BJ (cell line): ENCODE data around the gene MIF. TPM values are rescaled to one million over a fixed set of nuclear protein-coding genes. Genes with fewer than 3 reads are reported as not detected.

Source experiments
- CTCF ChIA-PET: fragments of 350-600 bp; formaldehyde crosslinking; extraction: SDS; loops from one replicate; lab custom pipeline; 2021; ENCODE audit warnings: antibody characterized with exemption, inconsistent platforms; lab: Yijun Ruan, JAX
- POLR2A ChIA-PET: fragments of 300-600 bp; sonication (Branson Sonifier 250); formaldehyde crosslinking; extraction: SDS; loops from one replicate; lab custom pipeline; 2021; ENCODE audit warnings: antibody characterized with exemption; lab: Charles Lee
- DNase-seq: peaks from one replicate; pipeline ENCODE4 v3.0.0-alpha.2; 2011; ENCODE audit warnings: low read depth
- H3K27me3 ChIP-seq: 2 replicates; pipeline ENCODE4 v1.6.0; 2011; ENCODE audit warnings: low read length; ENCODE audit not compliant: control insufficient read depth, insufficient read depth
- H3K36me3 ChIP-seq: 2 replicates; pipeline ENCODE4 v1.5.1; 2011; ENCODE audit warnings: low read length; ENCODE audit not compliant: control insufficient read depth, insufficient read depth
- H3K4me3 ChIP-seq: 2 replicates; pipeline ENCODE4 v1.5.1; 2011; ENCODE audit warnings: low read depth, mild to moderate bottlenecking, control low read depth, low read length
- polyA plus RNA-seq: library from polyadenylated mRNA; depleted of rRNA; stranded (reverse); fragments of >200 nt; gene quantifications from 2 replicates; pipeline ENCODE4 v1.2.3, GENCODE V29; 2011
- TF ChIP-seq, protein P1 (sequence below): IDR thresholded peaks from 2 replicates; pipeline ENCODE4 v1.5.1; 2011; ENCODE audit warnings: low read depth, mild to moderate bottlenecking, control low read depth, inconsistent platforms, low read length, moderate library complexity; ENCODE audit not compliant: insufficient read depth

Gene MIF
- polyA plus RNA-seq, 1 experiment = 202 TPM

DNA sequence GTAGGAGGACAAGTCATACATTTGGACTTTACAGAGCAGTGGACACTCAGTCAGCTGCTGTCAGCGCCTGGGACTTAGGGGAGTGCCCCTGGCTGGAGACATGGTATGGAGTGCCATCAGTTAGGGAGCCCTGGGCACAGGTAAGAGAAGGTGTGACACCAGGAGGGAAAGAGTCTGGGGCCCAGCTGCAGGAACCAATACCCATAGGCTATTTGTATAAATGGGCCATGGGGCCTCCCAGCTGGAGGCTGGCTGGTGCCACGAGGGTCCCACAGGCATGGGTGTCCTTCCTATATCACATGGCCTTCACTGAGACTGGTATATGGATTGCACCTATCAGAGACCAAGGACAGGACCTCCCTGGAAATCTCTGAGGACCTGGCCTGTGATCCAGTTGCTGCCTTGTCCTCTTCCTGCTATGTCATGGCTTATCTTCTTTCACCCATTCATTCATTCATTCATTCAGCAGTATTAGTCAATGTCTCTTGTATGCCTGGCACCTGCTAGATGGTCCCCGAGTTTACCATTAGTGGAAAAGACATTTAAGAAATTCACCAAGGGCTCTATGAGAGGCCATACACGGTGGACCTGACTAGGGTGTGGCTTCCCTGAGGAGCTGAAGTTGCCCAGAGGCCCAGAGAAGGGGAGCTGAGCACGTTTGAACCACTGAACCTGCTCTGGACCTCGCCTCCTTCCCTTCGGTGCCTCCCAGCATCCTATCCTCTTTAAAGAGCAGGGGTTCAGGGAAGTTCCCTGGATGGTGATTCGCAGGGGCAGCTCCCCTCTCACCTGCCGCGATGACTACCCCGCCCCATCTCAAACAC lies 850 bp upstream of the MIF start:
- DNase-seq = no peak
- H3K27me3 ChIP-seq = no peaks in the 10 kb centered on the region
- TF ChIP-seq, protein P1, sequence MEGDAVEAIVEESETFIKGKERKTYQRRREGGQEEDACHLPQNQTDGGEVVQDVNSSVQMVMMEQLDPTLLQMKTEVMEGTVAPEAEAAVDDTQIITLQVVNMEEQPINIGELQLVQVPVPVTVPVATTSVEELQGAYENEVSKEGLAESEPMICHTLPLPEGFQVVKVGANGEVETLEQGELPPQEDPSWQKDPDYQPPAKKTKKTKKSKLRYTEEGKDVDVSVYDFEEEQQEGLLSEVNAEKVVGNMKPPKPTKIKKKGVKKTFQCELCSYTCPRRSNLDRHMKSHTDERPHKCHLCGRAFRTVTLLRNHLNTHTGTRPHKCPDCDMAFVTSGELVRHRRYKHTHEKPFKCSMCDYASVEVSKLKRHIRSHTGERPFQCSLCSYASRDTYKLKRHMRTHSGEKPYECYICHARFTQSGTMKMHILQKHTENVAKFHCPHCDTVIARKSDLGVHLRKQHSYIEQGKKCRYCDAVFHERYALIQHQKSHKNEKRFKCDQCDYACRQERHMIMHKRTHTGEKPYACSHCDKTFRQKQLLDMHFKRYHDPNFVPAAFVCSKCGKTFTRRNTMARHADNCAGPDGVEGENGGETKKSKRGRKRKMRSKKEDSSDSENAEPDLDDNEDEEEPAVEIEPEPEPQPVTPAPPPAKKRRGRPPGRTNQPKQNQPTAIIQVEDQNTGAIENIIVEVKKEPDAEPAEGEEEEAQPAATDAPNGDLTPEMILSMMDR = no peak
- POLR2A ChIA-PET = interaction anchor here (0.6 to 1.0 kb wide), 3 partner anchors 20 to 611 kb away, joined by 3 to 11 read pairs (median 5); no protein-coding TSS in a partner anchor
- H3K36me3 ChIP-seq = peaks cover 21% of the 10 kb centered on the region
- CTCF ChIA-PET = interaction anchor here (0.5 to 1.9 kb wide), 14 partner anchors 9 to 302 kb away, joined by 3 to 11 read pairs (median 6); partner anchors contain the start of gene SLC2A11
- peak overlapping the region; percentile 78 for H3K4me3 ChIP-seq

- Histone ChIP-seq H3K36me3 (peaks cover 21% of the 10 kb centered on the region), H3K4me3 (peak overlapping the region; percentile 78), H3K27me3 (no peaks in the 10 kb centered on the region)
- ChIA-PET CTCF (interaction anchor here (0.7 to 1.9 kb wide), 17 partner anchors 8 to 304 kb away, joined by 3 to 11 read pairs (median 4); partner anchors contain the start of gene SLC2A11), POLR2A (interaction anchor here (0.8 to 1.0 kb wide), 2 partner anchors 19 to 613 kb away, joined by 3 to 5 read pairs; no protein-coding TSS in a partner anchor)
- TF ChIP-seq, protein P1 = peak; percentile 37
- no peak for DNase-seq
These were observed 771 bp downstream of the MIF start for GRCh38 chr22:23894710-23895598.

DNA sequence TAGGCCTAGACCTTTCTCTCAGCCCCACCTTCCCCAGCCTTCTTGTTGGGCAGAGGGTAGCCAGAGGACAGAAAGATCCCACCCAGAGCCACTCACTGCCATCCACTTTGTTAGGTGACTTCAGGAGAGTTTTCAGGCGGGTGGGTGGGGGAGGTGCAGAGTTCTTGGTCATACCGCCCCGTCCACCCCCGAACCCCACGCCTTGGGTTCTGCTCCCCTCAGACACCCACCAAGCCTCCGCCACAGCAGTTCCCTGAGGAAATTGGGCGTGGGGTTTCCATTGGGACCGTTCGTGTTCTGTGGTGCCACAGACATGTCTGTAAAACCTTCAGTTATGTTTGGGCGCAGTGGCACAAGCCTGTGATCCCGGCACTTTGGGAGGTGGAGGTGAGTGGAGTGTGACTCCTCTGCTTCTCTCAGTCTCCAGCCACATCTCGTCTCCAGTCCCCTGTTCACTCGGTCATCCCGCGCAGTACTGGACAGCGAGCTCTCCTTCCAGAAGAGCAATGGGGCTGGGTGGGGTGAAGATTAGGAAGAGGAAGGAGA lies 1.5 kb downstream of the MIF start:
- peaks cover 21% of the 10 kb centered on the region for H3K36me3 ChIP-seq
- ChIA-PET POLR2A (no interaction called here), CTCF (no interaction called here)
- H3K27me3 ChIP-seq = no peaks in the 10 kb centered on the region
- peak overlapping the region; percentile 78 for H3K4me3 ChIP-seq
- TF ChIP-seq, protein P1 = no peak
- no peak for DNase-seq

GRCh38 chr22:23896166-23896522 lies 2.0 kb downstream of the MIF start:
- TF ChIP-seq, protein P1 = no peak
- ChIA-PET CTCF (no interaction called here), POLR2A (no interaction called here)
- no peak for DNase-seq
- Histone ChIP-seq H3K36me3 (peaks cover 21% of the 10 kb centered on the region), H3K27me3 (no peaks in the 10 kb centered on the region), H3K4me3 (no peak overlapping the region; the same call in 1 of the 2 replicates)
